ENCODE results near the gene TRPV3.

DNA sequence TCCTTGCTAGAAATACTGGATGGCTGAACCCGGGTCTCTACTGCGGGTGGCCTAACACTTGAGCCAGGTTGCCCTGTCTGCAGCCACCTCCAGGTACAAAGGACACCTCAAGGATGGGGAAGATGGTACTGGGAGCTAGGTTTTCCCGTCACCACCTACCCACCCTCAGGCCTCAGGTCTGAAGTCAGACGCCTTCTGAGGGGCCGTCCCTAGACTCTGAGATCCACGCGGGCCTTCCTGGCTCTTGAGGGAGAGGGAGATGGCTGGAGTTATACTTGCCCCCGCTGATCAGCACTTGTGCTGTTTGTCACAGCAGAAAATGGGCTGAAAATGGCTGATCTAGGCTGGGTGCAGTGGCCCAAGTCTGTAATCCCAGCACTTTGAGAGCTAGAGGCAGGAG lies 10.6 kb downstream of the TRPV3 start:
- no peak for TF ChIP-seq EZH2 (IDR thresholded peaks at IDR 0.05; ENCODE audit: low read depth, unreplicated experiment)
- TF ChIP-seq CTCF (conservative IDR thresholded peaks at IDR 0.05; ENCODE audit: low read depth in 2 of 2): no peak
- TF ChIP-seq, protein P1, sequence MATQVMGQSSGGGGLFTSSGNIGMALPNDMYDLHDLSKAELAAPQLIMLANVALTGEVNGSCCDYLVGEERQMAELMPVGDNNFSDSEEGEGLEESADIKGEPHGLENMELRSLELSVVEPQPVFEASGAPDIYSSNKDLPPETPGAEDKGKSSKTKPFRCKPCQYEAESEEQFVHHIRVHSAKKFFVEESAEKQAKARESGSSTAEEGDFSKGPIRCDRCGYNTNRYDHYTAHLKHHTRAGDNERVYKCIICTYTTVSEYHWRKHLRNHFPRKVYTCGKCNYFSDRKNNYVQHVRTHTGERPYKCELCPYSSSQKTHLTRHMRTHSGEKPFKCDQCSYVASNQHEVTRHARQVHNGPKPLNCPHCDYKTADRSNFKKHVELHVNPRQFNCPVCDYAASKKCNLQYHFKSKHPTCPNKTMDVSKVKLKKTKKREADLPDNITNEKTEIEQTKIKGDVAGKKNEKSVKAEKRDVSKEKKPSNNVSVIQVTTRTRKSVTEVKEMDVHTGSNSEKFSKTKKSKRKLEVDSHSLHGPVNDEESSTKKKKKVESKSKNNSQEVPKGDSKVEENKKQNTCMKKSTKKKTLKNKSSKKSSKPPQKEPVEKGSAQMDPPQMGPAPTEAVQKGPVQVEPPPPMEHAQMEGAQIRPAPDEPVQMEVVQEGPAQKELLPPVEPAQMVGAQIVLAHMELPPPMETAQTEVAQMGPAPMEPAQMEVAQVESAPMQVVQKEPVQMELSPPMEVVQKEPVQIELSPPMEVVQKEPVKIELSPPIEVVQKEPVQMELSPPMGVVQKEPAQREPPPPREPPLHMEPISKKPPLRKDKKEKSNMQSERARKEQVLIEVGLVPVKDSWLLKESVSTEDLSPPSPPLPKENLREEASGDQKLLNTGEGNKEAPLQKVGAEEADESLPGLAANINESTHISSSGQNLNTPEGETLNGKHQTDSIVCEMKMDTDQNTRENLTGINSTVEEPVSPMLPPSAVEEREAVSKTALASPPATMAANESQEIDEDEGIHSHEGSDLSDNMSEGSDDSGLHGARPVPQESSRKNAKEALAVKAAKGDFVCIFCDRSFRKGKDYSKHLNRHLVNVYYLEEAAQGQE (IDR thresholded peaks at IDR 0.05; ENCODE audit: unreplicated experiment): no peak
- TF ChIP-seq POLR2AphosphoS5 (IDR thresholded peaks at IDR 0.05; ENCODE audit: low read depth): no peak
